ENCODE results near the gene RBMX2.

Gene RBMX2

GRCh38 chrX:130402208-130402684, 459 bp downstream of the RBMX2 start:
- H2BK5ac ChIP-seq (ENCODE audit: low read depth, low read length, poor library complexity, severe bottlenecking): no peak overlapping the region
- H3K4me1 ChIP-seq (ENCODE audit: control insufficient read depth, insufficient read depth, low read depth, low read length): no peaks in the 10 kb centered on the region
- peak overlapping the region; percentile 84 for H3K9ac ChIP-seq (ENCODE audit: low read length)
- H2BK120ac ChIP-seq (ENCODE audit: low read depth, low read length): no peak overlapping the region
- no peak overlapping the region for H2BK15ac ChIP-seq (ENCODE audit: low read depth, poor library complexity, severe bottlenecking)
- no peak overlapping the region for H4K91ac ChIP-seq (ENCODE audit: low read length)
- no peak overlapping the region for H3K27ac ChIP-seq (ENCODE audit: low read length, poor library complexity, severe bottlenecking)
- H3K79me1 ChIP-seq (replicated peaks; ENCODE audit: low read length, poor library complexity, severe bottlenecking): peaks cover 2% of the 10 kb centered on the region
- H3K4ac ChIP-seq (ENCODE audit: low read depth in 1 of 2, low read length in 2 of 2): no peak overlapping the region
- WGBS: 5% methylated on average over 11 of the region's 13 CpGs
- H3K27me3 ChIP-seq (ENCODE audit: control insufficient read depth in 1 of 2, insufficient read depth in 1 of 2, low read length in 2 of 2): peaks cover 0 to 18% of the 10 kb centered on the region in 2 experiments
- peak overlapping the region; percentile 72 for H3K4me2 ChIP-seq (ENCODE audit: low read length, poor library complexity, severe bottlenecking)
- no peak overlapping the region for H3K14ac ChIP-seq (ENCODE audit: low read length in 2 of 2)
- no peak overlapping the region for H2AK5ac ChIP-seq (ENCODE audit: low read length, severe bottlenecking)
- no peaks in the 10 kb centered on the region for H3K9me3 ChIP-seq (ENCODE audit: control insufficient read depth, low read length)
- DNase-seq: no peak
- H2AFZ ChIP-seq (ENCODE audit: low read depth, low read length): peak overlapping the region; percentile 77
- peak overlapping the region; percentile 16 for H4K8ac ChIP-seq (ENCODE audit: low read length)
- H3K18ac ChIP-seq (ENCODE audit: low read depth in 1 of 2, low read length in 2 of 2): no peak overlapping the region
- H3K36me3 ChIP-seq (ENCODE audit: control insufficient read depth in 1 of 2, insufficient read depth in 2 of 2, low read depth in 1 of 2, low read length in 2 of 2): peaks cover 9 to 22% of the 10 kb centered on the region in 2 experiments
- no peak overlapping the region for H3K23ac ChIP-seq (ENCODE audit: low read length in 2 of 2)
- H3K4me3 ChIP-seq (ENCODE audit: insufficient read depth in 1 of 2, low read depth in 1 of 2, low read length in 2 of 2): peak overlapping the region; percentile 74 to 80
- no peak overlapping the region for H2BK12ac ChIP-seq (ENCODE audit: low read length in 2 of 2)

- Histone ChIP-seq H2BK5ac (ENCODE audit: low read depth, low read length, poor library complexity, severe bottlenecking) (no peak overlapping the region), H2BK12ac (ENCODE audit: low read length in 2 of 2) (no peak overlapping the region), H3K14ac (ENCODE audit: low read length in 2 of 2) (no peak overlapping the region), H3K4me2 (ENCODE audit: low read length, poor library complexity, severe bottlenecking) (no peak overlapping the region), H3K4ac (ENCODE audit: low read depth in 1 of 2, low read length in 2 of 2) (no peak overlapping the region), H2AFZ (ENCODE audit: low read depth, low read length) (no peak overlapping the region), H3K36me3 (ENCODE audit: control insufficient read depth in 1 of 2, insufficient read depth in 2 of 2, low read depth in 1 of 2, low read length in 2 of 2) (peaks cover 31 to 47% of the 10 kb centered on the region in 2 experiments), H3K27ac (ENCODE audit: low read length, poor library complexity, severe bottlenecking) (no peak overlapping the region), H3K79me1 (replicated peaks; ENCODE audit: low read length, poor library complexity, severe bottlenecking) (peaks cover 5% of the 10 kb centered on the region), H3K23ac (ENCODE audit: low read length in 2 of 2) (no peak overlapping the region), H3K18ac (ENCODE audit: low read depth in 1 of 2, low read length in 2 of 2) (no peak overlapping the region), H2BK15ac (ENCODE audit: low read depth, poor library complexity, severe bottlenecking) (no peak overlapping the region), H3K4me3 (ENCODE audit: insufficient read depth in 1 of 2, low read depth in 1 of 2, low read length in 2 of 2) (no peak overlapping the region), H3K9me3 (ENCODE audit: control insufficient read depth, low read length) (no peaks in the 10 kb centered on the region), H3K9ac (ENCODE audit: low read length) (no peak overlapping the region), H4K8ac (ENCODE audit: low read length) (no peak overlapping the region), H4K91ac (ENCODE audit: low read length) (no peak overlapping the region), H3K27me3 (ENCODE audit: control insufficient read depth in 1 of 2, insufficient read depth in 1 of 2, low read length in 2 of 2) (no peaks in the 10 kb centered on the region), H3K4me1 (ENCODE audit: control insufficient read depth, insufficient read depth, low read depth, low read length) (no peaks in the 10 kb centered on the region), H2BK120ac (ENCODE audit: low read depth, low read length) (no peak overlapping the region), H2AK5ac (ENCODE audit: low read length, severe bottlenecking) (no peak overlapping the region)
- no CpG with 5 or more reads among the region's 2 CpGs for WGBS
- peak; percentile 44 for DNase-seq
These were observed 11.6 kb downstream of the RBMX2 start for GRCh38 chrX:130413415-130413814.

GRCh38 chrX:130414800-130415199, 13.0 kb downstream of the RBMX2 start:
- WGBS: 96% methylated on average over 3 of the region's 5 CpGs
- no peaks in the 10 kb centered on the region for H3K4me1 ChIP-seq (ENCODE audit: control insufficient read depth, insufficient read depth, low read depth, low read length)

GRCh38 chrX:130415201-130415600, 13.4 kb downstream of the RBMX2 start:
- H3K9ac ChIP-seq (ENCODE audit: low read length): no peak overlapping the region
- no peaks in the 10 kb centered on the region for H3K27me3 ChIP-seq (ENCODE audit: control insufficient read depth in 1 of 2, insufficient read depth in 1 of 2, low read length in 2 of 2)
- H4K8ac ChIP-seq (ENCODE audit: low read length): no peak overlapping the region
- H3K27ac ChIP-seq (ENCODE audit: low read length, poor library complexity, severe bottlenecking): no peak overlapping the region
- no peaks in the 10 kb centered on the region for H3K4me1 ChIP-seq (ENCODE audit: control insufficient read depth, insufficient read depth, low read depth, low read length)
- WGBS: 100% methylated on average over 4 of the region's 7 CpGs
- H3K23ac ChIP-seq (ENCODE audit: low read length in 2 of 2): no peak overlapping the region
- no peak overlapping the region for H3K4ac ChIP-seq (ENCODE audit: low read depth in 1 of 2, low read length in 2 of 2)
- peaks cover 27 to 30% of the 10 kb centered on the region in 2 experiments for H3K36me3 ChIP-seq (ENCODE audit: control insufficient read depth in 1 of 2, insufficient read depth in 2 of 2, low read depth in 1 of 2, low read length in 2 of 2)
- H3K9me3 ChIP-seq (ENCODE audit: control insufficient read depth, low read length): no peaks in the 10 kb centered on the region
- H2AFZ ChIP-seq (ENCODE audit: low read depth, low read length): no peak overlapping the region
- H3K14ac ChIP-seq (ENCODE audit: low read length in 2 of 2): no peak overlapping the region
- no peak overlapping the region for H3K18ac ChIP-seq (ENCODE audit: low read depth in 1 of 2, low read length in 2 of 2)
- DNase-seq: no peak
- H3K4me3 ChIP-seq (ENCODE audit: insufficient read depth in 1 of 2, low read depth in 1 of 2, low read length in 2 of 2): no peak overlapping the region
- no peak overlapping the region for H2BK5ac ChIP-seq (ENCODE audit: low read depth, low read length, poor library complexity, severe bottlenecking)
- H2BK120ac ChIP-seq (ENCODE audit: low read depth, low read length): no peak overlapping the region
- H4K91ac ChIP-seq (ENCODE audit: low read length): no peak overlapping the region
- H3K4me2 ChIP-seq (ENCODE audit: low read length, poor library complexity, severe bottlenecking): no peak overlapping the region
- no peak overlapping the region for H2BK12ac ChIP-seq (ENCODE audit: low read length in 2 of 2)
- no peak overlapping the region for H2AK5ac ChIP-seq (ENCODE audit: low read length, severe bottlenecking)
- H2BK15ac ChIP-seq (ENCODE audit: low read depth, poor library complexity, severe bottlenecking): no peak overlapping the region
- no peaks in the 10 kb centered on the region for H3K79me1 ChIP-seq (replicated peaks; ENCODE audit: low read length, poor library complexity, severe bottlenecking)

More at GRCh38 chrX:130414800-130415199, 13.0 kb downstream of the RBMX2 start:
- peaks cover 27 to 34% of the 10 kb centered on the region in 2 experiments for H3K36me3 ChIP-seq (ENCODE audit: control insufficient read depth in 1 of 2, insufficient read depth in 2 of 2, low read depth in 1 of 2, low read length in 2 of 2)
- no peak overlapping the region for H3K23ac ChIP-seq (ENCODE audit: low read length in 2 of 2)
- no peak overlapping the region for H2BK15ac ChIP-seq (ENCODE audit: low read depth, poor library complexity, severe bottlenecking)
- H3K27me3 ChIP-seq (ENCODE audit: control insufficient read depth in 1 of 2, insufficient read depth in 1 of 2, low read length in 2 of 2): no peaks in the 10 kb centered on the region
- H2AFZ ChIP-seq (ENCODE audit: low read depth, low read length): no peak overlapping the region
- H3K4me2 ChIP-seq (ENCODE audit: low read length, poor library complexity, severe bottlenecking): no peak overlapping the region
- DNase-seq: no peak
- H3K4ac ChIP-seq (ENCODE audit: low read depth in 1 of 2, low read length in 2 of 2): no peak overlapping the region
- H3K18ac ChIP-seq (ENCODE audit: low read depth in 1 of 2, low read length in 2 of 2): no peak overlapping the region
- H3K9ac ChIP-seq (ENCODE audit: low read length): no peak overlapping the region
- H2BK120ac ChIP-seq (ENCODE audit: low read depth, low read length): no peak overlapping the region
- no peak overlapping the region for H2BK12ac ChIP-seq (ENCODE audit: low read length in 2 of 2)
- no peaks in the 10 kb centered on the region for H3K9me3 ChIP-seq (ENCODE audit: control insufficient read depth, low read length)
- no peak overlapping the region for H3K27ac ChIP-seq (ENCODE audit: low read length, poor library complexity, severe bottlenecking)
- H3K4me3 ChIP-seq (ENCODE audit: insufficient read depth in 1 of 2, low read depth in 1 of 2, low read length in 2 of 2): no peak overlapping the region
- no peak overlapping the region for H4K8ac ChIP-seq (ENCODE audit: low read length)
- H3K14ac ChIP-seq (ENCODE audit: low read length in 2 of 2): no peak overlapping the region
- H2AK5ac ChIP-seq (ENCODE audit: low read length, severe bottlenecking): no peak overlapping the region
- H3K79me1 ChIP-seq (replicated peaks; ENCODE audit: low read length, poor library complexity, severe bottlenecking): peaks cover 1% of the 10 kb centered on the region
- H2BK5ac ChIP-seq (ENCODE audit: low read depth, low read length, poor library complexity, severe bottlenecking): no peak overlapping the region
- H4K91ac ChIP-seq (ENCODE audit: low read length): no peak overlapping the region

Measured in mesenchymal stem cell (in vitro differentiated cells and primary cell).